Kidney (tissue), 14 donors: ENCODE data around the gene BRD9. TPM values are rescaled to one million over a fixed set of nuclear protein-coding genes. Genes with fewer than 3 reads are reported as not detected.

ENCODE experiments used
- DNase-seq, 5 donors: peaks; one replicate each; pipeline ENCODE4 v3.0.0-alpha.2; 2013 to 2020
- FAIRE-seq: peaks from 2 replicates; lab custom pipeline; 2012; peaks lifted over from hg19 to GRCh38; lab: Jason Lieb, UNC
- H3K27ac ChIP-seq, 2 donors: one replicate each; pipeline ENCODE4 v1.7.0; 2013; ENCODE audit warnings: low read depth in 2 of 2, low read length in 2 of 2, inconsistent platforms in 1 of 2
- H3K27me3 ChIP-seq: one replicate; pipeline ENCODE4 v1.7.1; 2013; ENCODE audit warnings: low read length, inconsistent platforms; ENCODE audit not compliant: control insufficient read depth, insufficient read depth
- H3K36me3 ChIP-seq, 3 donors: one replicate each; pipeline versions ENCODE4 v1.7.0 to v1.7.1; 2013; ENCODE audit warnings: low read length in 3 of 3, control low read depth in 1 of 3, inconsistent platforms in 1 of 3; ENCODE audit not compliant: insufficient read depth in 3 of 3, control insufficient read depth in 2 of 3
- H3K4me1 ChIP-seq, 3 donors: one replicate each; pipeline versions ENCODE4 v1.7.0 to v1.7.1; 2013; ENCODE audit warnings: low read length in 3 of 3, inconsistent platforms in 1 of 3, low read depth in 1 of 3; ENCODE audit not compliant: control insufficient read depth in 2 of 3, insufficient read depth in 2 of 3
- H3K4me3 ChIP-seq, 3 donors: one replicate each; pipeline versions ENCODE4 v1.7.0 to v1.8.1; 2013; ENCODE audit warnings: low read length in 3 of 3, control low read depth in 1 of 3, inconsistent platforms in 1 of 3
- H3K9ac ChIP-seq, 3 donors: one replicate each; pipeline versions ENCODE4 v1.7.0 to v1.7.1; 2013; ENCODE audit warnings: low read length in 3 of 3, control low read depth in 1 of 3, inconsistent platforms in 1 of 3
- H3K9me3 ChIP-seq, 3 donors: one replicate each; pipeline versions ENCODE4 v1.7.0 to v1.7.1; 2013; ENCODE audit warnings: low read length in 3 of 3, control low read depth in 1 of 3, inconsistent platforms in 1 of 3; ENCODE audit not compliant: control insufficient read depth in 2 of 3, insufficient read depth in 1 of 3
- CTCF ChIP-seq: IDR thresholded peaks from 3 replicates; pipeline ENCODE4 v1.5.1; 2012; ENCODE audit warnings: mild to moderate bottlenecking, moderate library complexity, borderline replicate concordance; ENCODE audit not compliant: insufficient read depth; ENCODE audit errors: extremely low read depth
- intact Hi-C: fragments of 100-400 bp; cut with DNase I; formaldehyde crosslinking; loops from one replicate; pipeline ENCODE4 v1.11.1; 2022
- polyA plus RNA-seq: library from polyadenylated mRNA; stranded (reverse); fragments of 350-450 nt; fragmentation: Illumina TruSeq; extraction: RNeasy Lipid Tissue Mini Kit (QIAGEN cat#74804); gene quantifications from one replicate; pipeline ENCODE4 v1.2.3, GENCODE V29; 2014; ENCODE audit warnings: low read depth, low replicate concordance; ENCODE audit not compliant: insufficient read depth
- total RNA-seq: library from RNA; stranded (reverse); fragmentation: NEBNext Ultra II Directional; extraction: Animal tissue kit (Norgen Biotek cat#: 25700); gene quantifications from one replicate; pipeline ENCODE4 v1.2.1, GENCODE V29; 2021
- donor health status: control.
- donor health status: control.
- donor health status: control.
- donor health status: control.
- donor health status: control.
- donor health status: DM: yes; HTN: yes; CAD: no.
- donor health status: Normal renal cell carcinoma (clear cell type).

Gene BRD9
- total and polyA plus RNA-seq, 2 donors from 2014 or later, result 17.5 to 38.0 TPM

- DNase-seq (no peak), FAIRE-seq (no peak)
- Histone ChIP-seq H3K4me3 (no peak overlapping the region), H3K27ac (no peak overlapping the region), H3K36me3 (no peaks in the 10 kb centered on the region), H3K9ac (no peak overlapping the region), H3K9me3 (no peaks in the 10 kb centered on the region), H3K4me1 (peaks cover 0 to 6% (median 0%) of the 10 kb centered on the region in 3 donors), H3K27me3 (peaks cover 3% of the 10 kb centered on the region)
- intact Hi-C loops, result no loop called here
- no peak for TF ChIP-seq CTCF
These were observed 30.1 kb upstream of the BRD9 start for GRCh38 chr5:922436-923280.

- intact Hi-C loops, result no loop called here
- no peak overlapping the region for H3K27ac ChIP-seq
- no peaks in the 10 kb centered on the region for H3K36me3 ChIP-seq
- DNase-seq, result peak in 1 of 5 donors; percentile 24
- no peak overlapping the region for H3K9ac ChIP-seq
- peaks cover 3% of the 10 kb centered on the region for H3K27me3 ChIP-seq
- TF ChIP-seq CTCF, result no peak
- H3K4me3 ChIP-seq, result no peak overlapping the region
- no peaks in the 10 kb centered on the region for H3K9me3 ChIP-seq
- peaks cover 0 to 4% (median 0%) of the 10 kb centered on the region in 3 donors for H3K4me1 ChIP-seq
- FAIRE-seq, result no peak
These were observed 29.1 kb upstream of the BRD9 start for GRCh38 chr5:921456-922435.

GRCh38 chr5:920321-920720, 27.7 kb upstream of the BRD9 start:
- Histone ChIP-seq H3K9me3 (no peaks in the 10 kb centered on the region), H3K36me3 (no peaks in the 10 kb centered on the region), H3K9ac (no peak overlapping the region), H3K4me3 (no peak overlapping the region), H3K27me3 (no peaks in the 10 kb centered on the region), H3K4me1 (no peaks in the 10 kb centered on the region), H3K27ac (no peak overlapping the region)
- no peak for TF ChIP-seq CTCF
- FAIRE-seq (no peak), DNase-seq (peak in 1 of 5 donors; percentile 9)
- intact Hi-C loops, result no loop called here
